Loucy (cell line): ENCODE data around the gene CUEDC1.

Experiments
- H2AFZ ChIP-seq: fragments of 200-600 bp; sonication (generic); 2 replicates; pipeline ENCODE4 v1.6.0; 2016; ENCODE audit warnings: antibody characterized with exemption, mild to moderate bottlenecking, low read length, moderate library complexity
- H3F3A ChIP-seq: fragments of 200-600 bp; 2 replicates; pipeline ENCODE4 v1.6.0; 2016; ENCODE audit warnings: antibody characterized with exemption, low read depth, mild to moderate bottlenecking
- H3K27me3 ChIP-seq: fragments of 200-600 bp; sonication (generic); 2 replicates; pipeline ENCODE4 v1.6.1; 2014; ENCODE audit warnings: low read length, mild to moderate bottlenecking; ENCODE audit not compliant: insufficient read depth, poor library complexity, severe bottlenecking
- H3K36me3 ChIP-seq: fragments of 200-600 bp; sonication (generic); 2 replicates; pipeline ENCODE4 v1.6.1; 2016; ENCODE audit warnings: low read length; ENCODE audit not compliant: insufficient read depth
- H3K4me1 ChIP-seq: fragments of 200-600 bp; sonication (generic); 2 replicates; pipeline ENCODE4 v1.5.1; 2014; ENCODE audit warnings: low read length, mild to moderate bottlenecking; ENCODE audit not compliant: insufficient read depth, poor library complexity, severe bottlenecking
- H3K4me2 ChIP-seq: fragments of 200-600 bp; sonication (generic); 2 replicates; pipeline ENCODE4 v1.6.0; 2014; ENCODE audit warnings: antibody characterized with exemption, low read length, low read depth, mild to moderate bottlenecking; ENCODE audit not compliant: poor library complexity, severe bottlenecking
- H3K4me3 ChIP-seq: fragments of 200-600 bp; sonication (generic); 2 replicates; pipeline ENCODE4 v1.5.1; 2014; ENCODE audit warnings: low read length, mild to moderate bottlenecking, mixed read lengths; ENCODE audit not compliant: poor library complexity, severe bottlenecking
- H3K79me2 ChIP-seq: fragments of 200-600 bp; sonication (generic); 2 replicates; pipeline ENCODE4 v1.6.1; 2014; ENCODE audit warnings: low read length; ENCODE audit not compliant: insufficient read depth
- H3K9ac ChIP-seq: fragments of 200-600 bp; sonication (generic); 2 replicates; pipeline ENCODE4 v1.6.0; 2014; ENCODE audit warnings: mild to moderate bottlenecking, low read depth, low read length, moderate library complexity; ENCODE audit not compliant: poor library complexity, severe bottlenecking
- H3K9me2 ChIP-seq: fragments of 200-600 bp; sonication (generic); replicated peaks from 2 replicates; pipeline ENCODE4 v1.6.1; 2016; ENCODE audit warnings: low read depth, low read length, mixed read lengths
- H3K9me3 ChIP-seq: fragments of 200-600 bp; sonication (generic); 2 replicates; pipeline ENCODE4 v1.6.1; 2014; ENCODE audit warnings: mild to moderate bottlenecking, antibody characterized with exemption, low read length, low read depth; ENCODE audit not compliant: insufficient read depth
- H4K20me1 ChIP-seq: fragments of 200-600 bp; sonication (generic); 2 replicates; pipeline ENCODE4 v1.6.0; 2014; ENCODE audit warnings: antibody characterized with exemption, low read length, mild to moderate bottlenecking; ENCODE audit not compliant: insufficient read depth, poor library complexity, severe bottlenecking
- CTCF ChIP-seq: fragments of 200-600 bp; sonication (generic); conservative IDR thresholded peaks from 2 replicates; pipeline ENCODE4 v1.5.1; 2014; ENCODE audit warnings: mild to moderate bottlenecking, antibody characterized with exemption, low read length
- EZH2phosphoT487 ChIP-seq: fragments of 200-600 bp; IDR thresholded peaks from 2 replicates; pipeline ENCODE4 v1.6.1; 2018; ENCODE audit warnings: antibody characterized with exemption, mild to moderate bottlenecking, moderate library complexity, borderline replicate concordance

CUEDC1 gene

DNA sequence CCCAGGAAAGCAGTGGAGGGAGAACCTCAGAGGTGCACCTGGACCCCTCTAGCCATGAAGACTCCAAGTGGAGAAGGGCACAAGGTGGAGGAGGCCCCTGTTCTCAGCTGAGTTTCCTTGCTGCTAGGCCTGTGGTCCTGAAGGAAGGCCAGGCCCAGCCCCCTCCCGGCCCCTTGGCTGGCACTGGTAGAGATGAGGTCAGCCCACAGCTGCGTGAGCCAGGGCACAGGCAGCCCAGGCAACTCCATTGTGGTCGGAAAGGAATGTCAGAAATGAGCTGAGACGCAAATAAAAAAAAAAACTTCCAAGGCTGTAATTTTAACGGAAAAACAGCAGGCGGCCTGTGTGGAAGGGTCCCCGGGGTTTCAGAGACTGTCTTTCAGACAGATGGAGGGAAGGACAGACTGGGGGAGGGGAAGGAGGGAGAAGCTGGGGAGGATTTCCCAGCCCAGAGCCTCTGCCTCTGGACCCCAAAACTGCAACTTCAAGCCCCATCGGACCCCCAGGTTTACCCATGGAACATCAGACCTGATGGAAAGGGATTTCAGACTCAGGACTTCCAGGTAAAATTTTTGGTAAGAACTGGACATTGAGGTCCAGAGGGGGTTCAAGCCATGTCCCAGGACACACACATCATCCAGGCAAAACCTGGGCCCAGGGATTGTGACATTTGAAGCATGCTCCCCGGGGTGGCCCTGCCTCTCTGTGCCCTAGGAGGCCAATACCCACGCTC, 79.8 kb downstream of the CUEDC1 start:
- Histone ChIP-seq H3K9ac (peak overlapping the region; percentile 34), H3K36me3 (no peaks in the 10 kb centered on the region), H3K9me3 (no peaks in the 10 kb centered on the region), H3K4me3 (peak overlapping the region; percentile 40), H3K27me3 (no peaks in the 10 kb centered on the region), H2AFZ (no peak overlapping the region), H3K4me2 (peak overlapping the region; percentile 52), H3K79me2 (no peaks in the 10 kb centered on the region), H3K9me2 (no peaks in the 10 kb centered on the region), H3K4me1 (peaks cover 63% of the 10 kb centered on the region), H3F3A (0 out of 2 replicates have a peak, but pooled peaks cover 4% of the 10 kb centered on the region), H4K20me1 (no peaks in the 10 kb centered on the region)
- TF ChIP-seq EZH2phosphoT487 = no peak
- TF ChIP-seq CTCF = no peak

GRCh38 chr17:57874434-57875289, 80.5 kb downstream of the CUEDC1 start:
- Histone ChIP-seq H3K27me3 (no peaks in the 10 kb centered on the region), H3K36me3 (no peaks in the 10 kb centered on the region), H3K4me3 (peak overlapping the region; percentile 40), H3F3A (0 out of 2 replicates have a peak, but pooled peaks cover 4% of the 10 kb centered on the region), H3K9ac (peak overlapping the region; percentile 34), H3K9me3 (no peaks in the 10 kb centered on the region), H2AFZ (no peak overlapping the region), H3K4me1 (peaks cover 68% of the 10 kb centered on the region), H3K4me2 (peak overlapping the region; percentile 52), H3K79me2 (no peaks in the 10 kb centered on the region), H3K9me2 (no peaks in the 10 kb centered on the region), H4K20me1 (no peaks in the 10 kb centered on the region)
- no peak for TF ChIP-seq CTCF
- TF ChIP-seq EZH2phosphoT487 = no peak

DNA sequence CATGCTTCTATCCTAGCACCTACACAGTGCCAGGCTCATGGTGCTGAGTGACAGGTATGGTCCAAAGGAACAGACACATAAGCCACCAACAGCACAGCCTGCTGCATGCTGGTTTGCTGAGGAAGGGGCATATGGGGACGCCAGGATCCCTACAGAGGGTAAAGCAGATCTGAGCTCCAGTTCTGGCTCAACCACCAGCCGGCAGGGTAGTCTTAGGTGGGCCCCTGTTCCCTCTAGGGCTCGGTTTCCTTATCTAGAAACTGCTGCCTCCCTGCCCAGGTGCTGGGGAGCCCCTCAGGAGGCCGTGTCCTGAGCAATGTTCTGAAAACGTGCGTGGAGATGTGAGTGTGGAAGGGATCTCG, 81.2 kb downstream of the CUEDC1 start:
- H3K4me2 ChIP-seq = peak overlapping the region; percentile 52
- TF ChIP-seq CTCF (no peak), EZH2phosphoT487 (no peak)
- no peak overlapping the region for H2AFZ ChIP-seq
- no peaks in the 10 kb centered on the region for H4K20me1 ChIP-seq
- peak overlapping the region; percentile 34 for H3K9ac ChIP-seq
- H3K4me3 ChIP-seq = peak overlapping the region; percentile 24
- no peaks in the 10 kb centered on the region for H3K27me3 ChIP-seq
- no peaks in the 10 kb centered on the region for H3K9me3 ChIP-seq
- 0 out of 2 replicates have a peak, but pooled peaks cover 4% of the 10 kb centered on the region for H3F3A ChIP-seq
- no peaks in the 10 kb centered on the region for H3K79me2 ChIP-seq
- H3K36me3 ChIP-seq = no peaks in the 10 kb centered on the region
- peaks cover 70% of the 10 kb centered on the region for H3K4me1 ChIP-seq
- no peaks in the 10 kb centered on the region for H3K9me2 ChIP-seq
